GM19035 (cell line): Measurements from ENCODE around the gene REG1B.
"Not testable (repeated sequence)": the region's sequence is repeated elsewhere in the genome, so short reads cannot be mapped to it uniquely, and the experiment has no call there.

Source experiments
- ATAC-seq: cut with Tn5 transposase; IDR thresholded peaks from one replicate; pipeline ENCODE4 v1.9.1; 2021; ENCODE audit not compliant: unreplicated experiment

REG1B gene

GRCh38 chr2:79084495-79085135 lies 3.2 kb downstream of the REG1B start:
- no peak for ATAC-seq

GRCh38 chr2:79083597-79084251 lies 4.1 kb downstream of the REG1B start:
- no peak for ATAC-seq

- no peak for ATAC-seq
Measured at GRCh38 chr2:79082987-79083386, 4.8 kb downstream of the REG1B start.

- ATAC-seq, result no peak
Measured at GRCh38 chr2:79071078-79071477, 16.7 kb downstream of the REG1B start.

GRCh38 chr2:79065201-79065600 lies 22.6 kb downstream of the REG1B start:
- ATAC-seq, result no peak

GRCh38 chr2:79054769-79055168 lies 33.0 kb downstream of the REG1B start:
- ATAC-seq, result not testable (repeated sequence)

- ATAC-seq, result not testable (repeated sequence)
Measured at GRCh38 chr2:79053486-79053885, 34.3 kb downstream of the REG1B start.

- no peak for ATAC-seq
Measured at GRCh38 chr2:79041032-79041448, 46.8 kb downstream of the REG1B start.

GRCh38 chr2:79039944-79040343 lies 47.8 kb downstream of the REG1B start:
- no peak for ATAC-seq
